GM18907 (cell line): ENCODE measurements around the gene SLC50A1.
"Not testable (repeated sequence)": the region's sequence is repeated elsewhere in the genome, so short reads cannot be mapped to it uniquely, and the experiment has no call there.

Experiments used
- ATAC-seq: cut with Tn5 transposase; IDR thresholded peaks from one replicate; pipeline ENCODE4 v1.9.1; 2021; ENCODE audit warnings: mild to moderate bottlenecking, moderate library complexity; ENCODE audit not compliant: unreplicated experiment

Gene SLC50A1

GRCh38 chr1:155116113-155116764 lies 19.4 kb upstream of the SLC50A1 start:
- no peak for ATAC-seq

DNA sequence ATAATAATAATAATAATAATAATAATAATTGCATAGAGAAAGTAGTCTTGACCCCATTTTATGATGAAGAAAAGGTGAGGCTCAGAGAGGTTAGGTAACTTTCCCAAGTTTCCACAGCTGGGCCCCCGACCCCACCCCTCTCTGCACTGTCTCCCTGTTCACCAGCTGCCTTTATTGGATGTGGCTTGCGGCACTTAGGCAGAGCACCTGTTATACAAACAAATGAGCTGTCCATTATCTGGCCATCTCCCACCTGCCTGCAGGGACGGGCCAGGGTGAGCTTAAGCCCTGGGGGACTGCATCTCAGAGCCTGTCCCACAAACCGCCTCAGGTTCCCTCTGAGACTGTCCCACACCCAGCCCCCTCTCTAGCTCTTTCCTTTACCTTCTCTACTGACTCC lies 18.0 kb upstream of the SLC50A1 start:
- no peak for ATAC-seq

DNA sequence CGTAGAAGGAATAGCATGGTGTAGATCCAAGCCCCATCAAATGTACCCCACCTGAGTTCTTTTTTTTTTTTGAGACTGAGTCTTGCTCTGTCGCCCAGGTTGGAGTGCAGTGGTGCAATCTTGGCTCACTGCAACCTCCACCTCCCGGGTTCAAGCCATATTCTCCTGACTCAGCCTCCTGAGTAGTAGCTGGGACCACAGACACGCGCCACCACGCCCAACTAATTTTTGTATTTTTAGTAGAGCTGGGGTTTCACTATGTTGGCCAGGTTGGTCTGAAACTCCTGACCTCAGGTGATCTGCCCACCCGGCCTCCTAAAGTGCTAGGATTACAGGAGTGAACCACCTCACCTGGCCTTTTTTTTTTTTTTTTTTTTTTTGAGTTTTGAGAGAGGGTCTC lies 17.6 kb upstream of the SLC50A1 start:
- ATAC-seq, result not testable (repeated sequence)

DNA sequence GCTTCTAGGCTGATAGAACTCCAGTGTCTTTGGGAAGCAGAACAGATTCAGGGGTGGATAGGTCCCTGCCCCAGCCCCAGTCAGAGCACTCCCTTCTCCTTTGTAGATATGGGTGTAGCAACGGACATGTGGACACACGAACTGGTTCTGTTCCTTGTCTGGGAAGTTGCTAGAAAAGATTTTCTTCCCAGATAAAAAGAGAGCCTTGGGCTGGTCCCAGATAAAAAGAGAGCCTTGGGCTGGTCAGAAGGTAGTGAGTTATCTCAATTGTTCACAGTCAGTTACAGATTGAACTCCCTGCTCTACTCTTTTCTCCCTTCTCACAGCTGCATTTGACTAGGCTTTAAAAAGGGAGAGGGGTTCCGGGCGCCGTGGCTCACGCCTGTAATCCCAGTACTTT lies 15.4 kb upstream of the SLC50A1 start:
- ATAC-seq, result no peak

- ATAC-seq, result no peak
Observed at GRCh38 chr1:155121249-155121648, 14.4 kb upstream of the SLC50A1 start.

- ATAC-seq, result no peak
Observed at GRCh38 chr1:155122308-155122707, 13.3 kb upstream of the SLC50A1 start.

GRCh38 chr1:155123801-155124200 lies 11.9 kb upstream of the SLC50A1 start:
- ATAC-seq, result no peak

- ATAC-seq, result no peak
Observed at GRCh38 chr1:155124503-155125463, 10.9 kb upstream of the SLC50A1 start.

GRCh38 chr1:155125511-155125945 lies 10.1 kb upstream of the SLC50A1 start:
- ATAC-seq, result no peak

DNA sequence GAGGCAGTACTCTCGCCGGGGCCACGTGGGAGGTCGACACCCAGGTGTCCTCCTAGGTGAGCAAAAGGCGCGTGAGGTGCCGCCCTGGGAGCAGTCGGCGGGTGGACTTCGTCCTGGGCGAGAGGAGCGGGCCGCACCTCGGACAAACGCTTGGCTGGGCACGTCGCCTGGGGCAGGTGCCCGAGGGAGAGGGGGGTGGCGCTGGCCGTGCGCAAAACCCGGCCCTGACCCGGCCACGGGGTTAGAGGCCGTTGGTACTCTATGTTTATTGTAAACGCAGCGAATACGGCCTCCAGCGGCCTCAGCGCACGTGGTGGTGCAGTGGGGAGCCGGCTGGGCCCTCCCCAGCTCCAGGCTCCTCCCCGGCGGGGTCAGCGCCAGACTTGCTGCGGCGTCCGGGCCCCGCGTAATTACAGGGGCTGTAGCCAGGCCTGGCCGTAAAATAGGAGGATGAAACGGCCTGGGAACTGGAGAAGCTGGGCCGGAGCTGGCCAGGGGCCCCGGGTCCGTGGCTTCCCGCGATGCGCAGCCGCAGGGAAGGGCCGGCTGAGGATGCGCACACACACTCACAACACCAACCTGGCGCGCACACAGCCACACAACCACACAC lies 9.6 kb upstream of the SLC50A1 start:
- no peak for ATAC-seq

GRCh38 chr1:155126556-155127104 lies 9.0 kb upstream of the SLC50A1 start:
- no peak for ATAC-seq

DNA sequence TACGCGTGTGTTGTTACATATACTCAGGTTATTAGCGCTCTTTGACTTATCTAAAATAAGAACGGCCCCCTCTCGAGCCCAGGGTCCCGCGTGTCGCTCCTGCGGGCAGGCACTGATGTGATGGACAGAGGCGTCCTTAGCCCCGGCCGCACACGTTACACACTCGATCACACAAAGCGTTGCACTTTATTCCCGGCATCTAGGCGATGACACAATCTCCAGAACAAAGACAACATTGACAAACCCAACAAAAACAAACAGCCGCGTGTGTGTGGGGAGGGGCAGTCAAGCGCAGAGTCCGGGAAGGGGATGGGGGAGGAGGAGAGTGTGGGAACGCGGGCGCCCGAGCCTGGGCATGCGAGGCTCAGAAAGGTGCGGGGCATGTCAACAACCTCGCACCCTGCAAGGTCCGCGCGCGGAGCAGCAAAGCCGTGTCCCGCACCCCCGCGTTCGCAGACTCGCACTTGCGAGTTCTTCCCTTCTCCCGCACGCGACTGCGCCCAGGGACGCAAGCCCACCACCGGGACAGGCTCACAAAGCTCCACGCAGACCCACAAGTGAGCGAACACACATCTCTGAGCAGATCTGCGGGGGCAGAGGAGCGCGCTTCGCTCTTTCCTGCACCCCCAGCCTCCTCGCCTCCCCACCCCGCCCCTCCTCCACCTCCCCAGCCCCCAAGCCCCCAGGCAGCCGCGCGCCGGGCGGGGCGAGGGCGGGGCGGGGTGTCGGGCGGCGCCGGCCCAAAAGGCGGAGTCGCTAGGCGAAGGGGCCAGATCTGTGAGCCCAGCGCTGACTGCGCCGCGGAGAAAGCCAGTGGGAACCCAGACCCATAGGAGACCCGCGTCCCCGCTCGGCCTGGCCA lies 8.3 kb upstream of the SLC50A1 start, which contains the start of gene EFNA1:
EFNA1 (plus strand) TSS at position 772 of the 862 bp plus-strand sequence. CDS start 102 bp downstream, outside the sequence.
- ATAC-seq, result peak; percentile 42

- no peak for ATAC-seq
Observed at GRCh38 chr1:155127967-155128754, 7.5 kb upstream of the SLC50A1 start.

DNA sequence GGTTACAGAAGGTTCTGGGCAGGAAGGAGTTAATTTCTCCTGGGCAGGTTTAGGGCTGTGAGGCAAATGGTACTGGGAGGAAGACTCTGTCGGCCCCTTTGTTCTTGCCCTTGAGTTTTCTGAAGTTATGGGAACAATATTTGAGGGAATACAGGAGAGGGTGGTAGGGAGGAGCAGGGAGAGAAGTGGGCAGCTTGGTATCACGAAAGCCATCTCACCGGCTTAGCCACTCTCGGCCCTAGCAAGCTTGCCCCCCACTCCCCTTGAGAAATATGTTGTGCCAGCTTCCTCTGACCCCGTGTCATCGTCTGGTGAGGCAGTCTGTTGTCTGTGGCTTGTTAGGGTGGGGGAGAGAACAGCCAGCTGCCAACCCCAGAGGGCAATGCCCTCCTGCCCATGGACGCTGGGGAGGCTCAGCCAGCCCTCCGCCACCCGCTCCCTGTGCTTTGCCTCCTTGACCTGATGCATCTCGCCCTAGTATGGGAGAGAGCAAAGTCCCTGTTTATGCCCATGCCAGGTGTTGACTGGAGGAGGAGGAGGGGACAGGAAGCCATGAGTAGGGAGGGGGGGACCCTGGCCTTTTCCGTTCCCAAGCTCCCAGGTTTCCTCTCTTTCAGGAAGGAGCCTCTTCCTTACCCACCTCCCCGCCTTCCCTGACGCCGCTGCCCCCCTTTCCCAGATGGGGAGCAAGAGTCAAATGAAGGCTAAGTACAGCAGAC lies 6.7 kb upstream of the SLC50A1 start:
- ATAC-seq, result no peak

- no peak for ATAC-seq
Observed at GRCh38 chr1:155130272-155131006, 5.2 kb upstream of the SLC50A1 start.

DNA sequence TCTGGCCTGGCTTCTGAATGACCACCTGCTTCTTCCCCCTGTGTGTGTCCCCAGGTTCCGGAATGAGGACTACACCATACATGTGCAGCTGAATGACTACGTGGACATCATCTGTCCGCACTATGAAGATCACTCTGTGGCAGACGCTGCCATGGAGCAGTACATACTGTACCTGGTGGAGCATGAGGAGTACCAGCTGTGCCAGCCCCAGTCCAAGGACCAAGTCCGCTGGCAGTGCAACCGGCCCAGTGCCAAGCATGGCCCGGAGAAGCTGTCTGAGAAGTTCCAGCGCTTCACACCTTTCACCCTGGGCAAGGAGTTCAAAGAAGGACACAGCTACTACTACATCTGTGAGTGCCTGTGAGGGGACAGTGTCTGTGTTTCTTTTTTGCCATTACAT lies 4.4 kb upstream of the SLC50A1 start:
- ATAC-seq, result no peak

DNA sequence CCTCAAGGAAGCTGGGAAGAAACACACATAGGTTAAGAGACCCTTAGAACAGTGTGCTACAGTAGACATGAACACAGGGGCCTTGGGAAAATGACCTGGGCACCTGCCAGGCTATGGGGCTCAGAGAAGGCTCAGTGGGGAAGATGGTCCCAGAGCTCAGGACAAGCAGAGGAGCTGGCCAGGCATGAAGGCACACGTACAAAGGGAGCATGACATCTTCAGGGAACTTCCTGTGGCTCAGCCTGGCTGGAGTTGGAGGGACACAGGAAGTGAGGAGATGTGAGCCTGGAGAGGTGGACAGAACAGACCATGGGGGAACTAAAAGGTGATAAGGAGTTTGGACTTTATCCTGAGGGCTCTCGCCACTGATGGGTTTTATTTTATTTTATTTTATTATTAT lies 3.8 kb upstream of the SLC50A1 start:
- ATAC-seq, result no peak

- no peak for ATAC-seq
Observed at GRCh38 chr1:155133799-155134281, 1.8 kb upstream of the SLC50A1 start.
